ENCODE results near the gene AK2. TPM values are rescaled to one million over a fixed set of nuclear protein-coding genes. Genes with fewer than 3 reads are reported as not detected.

Gene AK2
- total RNA-seq, 1 donor from 2014 or later: 126 TPM

- Mint-ChIP-seq H3K9me3 (ENCODE audit: unreplicated experiment) (peaks cover 2% of the 10 kb centered on the region), H3K4me3 (ENCODE audit: unreplicated experiment) (no peak overlapping the region), H3K4me1 (ENCODE audit: low read depth, unreplicated experiment) (peaks cover 43% of the 10 kb centered on the region), H3K27ac (ENCODE audit: unreplicated experiment) (no peak overlapping the region), H3K27me3 (ENCODE audit: low read depth, unreplicated experiment) (no peaks in the 10 kb centered on the region), H3K36me3 (ENCODE audit: low read depth, unreplicated experiment) (peaks cover 25% of the 10 kb centered on the region)
- Histone ChIP-seq H3K9me3 (ENCODE audit: insufficient read depth, low read depth, low read length) (no peaks in the 10 kb centered on the region), H3K27ac (ENCODE audit: low read depth, low read length) (no peak overlapping the region), H2AFZ (ENCODE audit: low read depth, low read length) (no peak overlapping the region), H3K4me3 (ENCODE audit: insufficient read depth, low read depth, low read length) (no peak overlapping the region), H3K9ac (ENCODE audit: low read length) (no peak overlapping the region), H3K4me2 (ENCODE audit: low read length) (no peak overlapping the region), H3K4me1 (ENCODE audit: insufficient read depth, low read length) (peaks cover 36% of the 10 kb centered on the region), H3K79me2 (ENCODE audit: insufficient read depth, low read length) (no peaks in the 10 kb centered on the region), H4K20me1 (ENCODE audit: insufficient read depth, low read length) (peaks cover 3% of the 10 kb centered on the region), H3K36me3 (ENCODE audit: insufficient read depth, low read length) (peaks cover 23% of the 10 kb centered on the region), H3K27me3 (ENCODE audit: insufficient read depth, low read length) (no peaks in the 10 kb centered on the region)
- no peak for DNase-seq (ENCODE audit: low read depth)
- TF ChIP-seq, protein P1, sequence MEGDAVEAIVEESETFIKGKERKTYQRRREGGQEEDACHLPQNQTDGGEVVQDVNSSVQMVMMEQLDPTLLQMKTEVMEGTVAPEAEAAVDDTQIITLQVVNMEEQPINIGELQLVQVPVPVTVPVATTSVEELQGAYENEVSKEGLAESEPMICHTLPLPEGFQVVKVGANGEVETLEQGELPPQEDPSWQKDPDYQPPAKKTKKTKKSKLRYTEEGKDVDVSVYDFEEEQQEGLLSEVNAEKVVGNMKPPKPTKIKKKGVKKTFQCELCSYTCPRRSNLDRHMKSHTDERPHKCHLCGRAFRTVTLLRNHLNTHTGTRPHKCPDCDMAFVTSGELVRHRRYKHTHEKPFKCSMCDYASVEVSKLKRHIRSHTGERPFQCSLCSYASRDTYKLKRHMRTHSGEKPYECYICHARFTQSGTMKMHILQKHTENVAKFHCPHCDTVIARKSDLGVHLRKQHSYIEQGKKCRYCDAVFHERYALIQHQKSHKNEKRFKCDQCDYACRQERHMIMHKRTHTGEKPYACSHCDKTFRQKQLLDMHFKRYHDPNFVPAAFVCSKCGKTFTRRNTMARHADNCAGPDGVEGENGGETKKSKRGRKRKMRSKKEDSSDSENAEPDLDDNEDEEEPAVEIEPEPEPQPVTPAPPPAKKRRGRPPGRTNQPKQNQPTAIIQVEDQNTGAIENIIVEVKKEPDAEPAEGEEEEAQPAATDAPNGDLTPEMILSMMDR (IDR thresholded peaks at IDR 0.05; ENCODE audit: insufficient read depth, low read depth, low read length): no peak
- no peak for TF ChIP-seq EZH2 (IDR thresholded peaks at IDR 0.05; ENCODE audit: insufficient read depth, low read length)
- no peak for FAIRE-seq
Measured at GRCh38 chr1:33009561-33009960, 27.1 kb downstream of the AK2 start.

- Histone ChIP-seq H3K36me3 (ENCODE audit: insufficient read depth, low read length) (peaks cover 17% of the 10 kb centered on the region), H3K27ac (ENCODE audit: low read depth, low read length) (no peak overlapping the region), H3K4me3 (ENCODE audit: insufficient read depth, low read depth, low read length) (no peak overlapping the region), H3K9ac (ENCODE audit: low read length) (no peak overlapping the region), H3K4me1 (ENCODE audit: insufficient read depth, low read length) (peaks cover 38% of the 10 kb centered on the region), H3K9me3 (ENCODE audit: insufficient read depth, low read depth, low read length) (no peaks in the 10 kb centered on the region), H2AFZ (ENCODE audit: low read depth, low read length) (no peak overlapping the region), H3K79me2 (ENCODE audit: insufficient read depth, low read length) (no peaks in the 10 kb centered on the region), H3K27me3 (ENCODE audit: insufficient read depth, low read length) (no peaks in the 10 kb centered on the region), H4K20me1 (ENCODE audit: insufficient read depth, low read length) (peaks cover 3% of the 10 kb centered on the region), H3K4me2 (ENCODE audit: low read length) (no peak overlapping the region)
- TF ChIP-seq, protein P1 (IDR thresholded peaks at IDR 0.05; ENCODE audit: insufficient read depth, low read depth, low read length): no peak
- TF ChIP-seq EZH2 (IDR thresholded peaks at IDR 0.05; ENCODE audit: insufficient read depth, low read length): no peak
- no peaks in the 10 kb centered on the region for H3K27me3 Mint-ChIP-seq (ENCODE audit: low read depth, unreplicated experiment)
- peaks cover 2% of the 10 kb centered on the region for H3K9me3 Mint-ChIP-seq (ENCODE audit: unreplicated experiment)
- FAIRE-seq: no peak
- no peak overlapping the region for H3K27ac Mint-ChIP-seq (ENCODE audit: unreplicated experiment)
- peaks cover 21% of the 10 kb centered on the region for H3K36me3 Mint-ChIP-seq (ENCODE audit: low read depth, unreplicated experiment)
- H3K4me3 Mint-ChIP-seq (ENCODE audit: unreplicated experiment): no peak overlapping the region
- H3K4me1 Mint-ChIP-seq (ENCODE audit: low read depth, unreplicated experiment): peaks cover 50% of the 10 kb centered on the region
- DNase-seq (ENCODE audit: low read depth): peak; percentile 21
Measured at GRCh38 chr1:33008051-33008914, 28.4 kb downstream of the AK2 start.

Measured in astrocyte (in vitro differentiated cells and primary cell).